Left hindlimb (tissue), 1 donor: ENCODE measurements around the gene HENMT1.

Source experiments
- DNase-seq: peaks from one replicate; pipeline ENCODE4 v3.0.0-alpha.2; 2018

Gene HENMT1

DNA sequence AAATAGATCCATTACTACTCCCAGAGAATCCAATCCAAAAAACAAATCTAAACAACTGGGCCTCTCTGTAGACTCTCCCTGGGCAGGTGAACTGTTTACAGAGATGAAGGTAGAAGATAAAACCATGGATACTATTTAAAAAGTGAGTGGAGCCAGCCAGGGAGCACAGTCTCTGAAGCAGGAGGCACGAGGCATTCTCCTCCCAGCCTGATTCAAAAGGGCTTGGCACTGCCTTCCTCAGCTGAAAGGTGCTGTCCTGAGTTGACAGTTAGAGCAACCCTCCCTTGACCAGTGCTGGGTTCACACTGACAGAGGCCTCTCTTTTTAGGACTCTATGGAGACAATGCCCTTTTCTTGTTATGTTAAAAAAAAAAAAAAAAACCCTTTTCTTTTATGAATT, 36.8 kb downstream of the HENMT1 start:
- no peak for DNase-seq

GRCh38 chr1:108617724-108618056, 43.2 kb downstream of the HENMT1 start:
- DNase-seq, result no peak

GRCh38 chr1:108617008-108617723, 43.7 kb downstream of the HENMT1 start:
- no peak for DNase-seq

GRCh38 chr1:108615544-108615943, 45.3 kb downstream of the HENMT1 start:
- DNase-seq, result no peak

DNA sequence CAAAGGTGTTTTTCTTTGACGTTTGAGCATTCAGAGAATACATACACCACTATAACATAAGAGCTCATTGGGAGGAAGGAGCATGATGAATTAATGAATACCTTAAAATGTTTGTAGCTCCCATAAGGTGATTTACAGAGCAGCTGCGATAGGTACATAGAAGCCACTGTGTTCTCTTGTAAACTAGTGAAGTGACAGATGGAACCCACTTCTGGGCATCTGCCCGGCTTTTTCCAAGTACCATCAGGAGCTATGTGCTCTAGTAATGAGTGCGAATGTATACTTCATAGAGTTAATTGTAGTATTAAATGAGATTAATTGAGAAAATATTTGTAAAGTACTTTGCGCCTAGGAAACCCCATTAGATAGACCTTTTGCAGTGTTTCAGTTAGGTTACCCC, 48.4 kb downstream of the HENMT1 start:
- no peak for DNase-seq

- DNase-seq, result no peak
Observed at GRCh38 chr1:108611984-108612383, 48.9 kb downstream of the HENMT1 start.

DNA sequence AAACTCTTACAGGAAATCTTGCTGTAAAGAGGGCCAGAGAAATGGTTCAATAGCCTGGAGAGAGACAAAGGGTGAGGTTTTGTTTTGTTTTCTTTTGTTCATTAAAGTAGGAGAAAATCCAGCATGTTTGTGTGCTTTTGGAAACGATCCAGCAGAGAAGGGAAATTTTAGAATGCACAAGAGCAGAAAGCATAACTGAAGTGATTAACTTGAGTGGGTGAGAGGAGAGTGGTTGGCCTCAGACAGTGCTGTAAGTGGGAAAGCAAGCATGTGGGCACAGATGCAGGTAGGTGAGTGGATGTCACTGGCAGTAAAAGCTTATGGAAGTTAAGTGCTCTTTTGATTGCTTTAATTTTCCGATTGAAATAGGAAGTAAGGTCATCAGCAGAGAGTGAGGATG, 50.8 kb downstream of the HENMT1 start:
- no peak for DNase-seq

- peak; percentile 57 for DNase-seq
Observed at GRCh38 chr1:108609483-108610049, 51.3 kb downstream of the HENMT1 start.

DNA sequence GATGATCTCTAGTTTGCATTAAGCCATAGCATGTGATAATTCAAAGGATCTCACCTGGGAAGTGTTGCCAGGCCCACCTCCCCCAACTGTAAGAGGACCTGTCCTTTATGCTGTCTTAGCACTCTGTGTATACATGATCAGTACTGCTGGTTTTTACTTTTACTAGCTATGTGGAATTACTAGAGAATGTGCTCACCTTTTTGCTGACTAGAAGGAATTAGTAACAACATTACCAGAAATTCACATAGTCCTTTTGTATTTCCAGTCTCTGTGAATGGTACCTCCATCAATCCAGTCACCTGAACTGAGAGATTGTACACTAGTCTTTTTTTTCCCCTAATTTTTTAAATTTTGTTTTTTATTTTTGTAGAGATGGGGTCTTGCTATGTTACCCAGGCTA, 54.4 kb downstream of the HENMT1 start:
- no peak for DNase-seq

DNA sequence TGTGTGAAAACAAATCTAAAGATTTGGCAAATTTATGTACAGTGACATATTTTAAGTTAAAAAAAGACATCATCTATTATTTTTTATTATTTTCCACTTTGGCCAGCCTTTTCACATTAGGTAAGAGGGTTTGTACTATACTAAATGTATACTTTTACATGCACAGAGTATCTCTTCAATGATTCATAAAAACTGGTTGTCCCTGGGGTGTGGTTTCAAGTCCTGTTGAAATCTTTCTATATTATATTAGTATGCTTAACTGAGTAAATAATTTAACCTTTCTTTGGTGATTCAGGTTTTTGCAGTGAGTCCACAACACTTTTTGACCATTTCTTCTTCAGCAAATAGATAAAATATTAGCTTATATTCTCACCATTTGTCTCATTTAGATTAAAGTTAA, 55.3 kb downstream of the HENMT1 start:
- DNase-seq, result no peak

GRCh38 chr1:108601708-108602410, 59.0 kb downstream of the HENMT1 start:
- DNase-seq, result no peak

GRCh38 chr1:108600504-108600903, 60.4 kb downstream of the HENMT1 start:
- no peak for DNase-seq

- DNase-seq, result no peak
Observed at GRCh38 chr1:108598340-108598739, 62.6 kb downstream of the HENMT1 start.
